Spinal cord (tissue), 10 donors: ENCODE data around the gene KRTAP5-11. TPM values are rescaled to one million over a fixed set of nuclear protein-coding genes. Genes with fewer than 3 reads are reported as not detected.

ENCODE experiments used
- DNase-seq, 6 donors: peaks; one replicate each; pipeline versions ENCODE4 v3.0.0 to v3.0.0-alpha.2; 2013 to 2015; ENCODE audit warnings: low spot score in 6 of 6, low read depth in 4 of 6
- H3K27ac ChIP-seq: one replicate; pipeline ENCODE4 v1.5.1; 2013; ENCODE audit warnings: low read depth, low read length, control low read depth
- H3K27me3 ChIP-seq: one replicate; pipeline ENCODE4 v1.6.1; 2013; ENCODE audit warnings: low read length; ENCODE audit not compliant: control insufficient read depth, insufficient read depth
- H3K36me3 ChIP-seq: one replicate; pipeline ENCODE4 v1.6.1; 2013; ENCODE audit warnings: low read length; ENCODE audit not compliant: control insufficient read depth, insufficient read depth
- H3K4me1 ChIP-seq: one replicate; pipeline ENCODE4 v1.6.1; 2013; ENCODE audit warnings: low read length; ENCODE audit not compliant: control insufficient read depth, insufficient read depth
- H3K4me3 ChIP-seq: one replicate; pipeline ENCODE4 v1.5.1; 2013; ENCODE audit warnings: low read depth, low read length, control low read depth
- H3K9me3 ChIP-seq: one replicate; pipeline ENCODE4 v1.6.1; 2013; ENCODE audit warnings: low read length; ENCODE audit not compliant: control insufficient read depth, insufficient read depth
- WGBS: methylation state at CpG from one replicate; pipeline ENCODE4 v1.1.5; 2013; ENCODE audit warnings: missing lambda C conversion rate; ENCODE audit not compliant: insufficient coverage; 5-methylcytosine and 5-hydroxymethylcytosine counted together
- polyA plus RNA-seq, 2 donors: library from polyadenylated mRNA; unstranded; fragments of 120-200 nt; gene quantifications; one replicate each; pipeline ENCODE4 v1.2.1, GENCODE V29; 2013; ENCODE audit not compliant: insufficient read length in 2 of 2
- total RNA-seq, 2 donors: library from RNA; depleted of rRNA in 1 of 2; stranded (reverse); fragments of 120-200 nt in 1 of 2; fragments of >200 nt in 1 of 2; gene quantifications; one replicate each; pipeline versions ENCODE4 v1.2.3 to v1.2.4, GENCODE V29; 2013 to 2014
- donor health status: healthy.

The KRTAP5-11 gene
- total and polyA plus RNA-seq, 4 donors = 0.43 to 1.0 TPM; not detected in 2

DNA sequence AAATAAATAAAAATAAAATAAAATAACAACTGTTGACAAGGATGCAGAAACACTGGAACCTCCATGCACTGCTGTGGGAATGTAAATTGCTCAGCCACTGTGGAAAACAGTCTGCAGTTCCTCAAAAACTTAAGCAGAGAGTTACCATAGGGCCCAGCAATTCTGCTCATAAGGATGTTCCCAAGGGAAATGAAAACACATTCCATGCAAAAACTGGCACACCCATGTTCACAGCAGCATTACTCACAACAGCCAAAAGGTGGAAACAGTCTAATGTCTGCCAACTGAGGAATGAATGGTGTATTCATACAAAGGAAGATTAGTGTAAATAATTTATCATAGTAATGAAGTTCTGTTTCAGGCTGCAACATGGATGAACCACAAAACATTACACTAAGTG, 20.6 kb downstream of the KRTAP5-11 start:
- Histone ChIP-seq H3K4me1 (peaks cover 10% of the 10 kb centered on the region), H3K27me3 (no peaks in the 10 kb centered on the region), H3K4me3 (no peak overlapping the region), H3K9me3 (no peaks in the 10 kb centered on the region), H3K27ac (no peak overlapping the region), H3K36me3 (no peaks in the 10 kb centered on the region)
- DNase-seq = no peak

DNA sequence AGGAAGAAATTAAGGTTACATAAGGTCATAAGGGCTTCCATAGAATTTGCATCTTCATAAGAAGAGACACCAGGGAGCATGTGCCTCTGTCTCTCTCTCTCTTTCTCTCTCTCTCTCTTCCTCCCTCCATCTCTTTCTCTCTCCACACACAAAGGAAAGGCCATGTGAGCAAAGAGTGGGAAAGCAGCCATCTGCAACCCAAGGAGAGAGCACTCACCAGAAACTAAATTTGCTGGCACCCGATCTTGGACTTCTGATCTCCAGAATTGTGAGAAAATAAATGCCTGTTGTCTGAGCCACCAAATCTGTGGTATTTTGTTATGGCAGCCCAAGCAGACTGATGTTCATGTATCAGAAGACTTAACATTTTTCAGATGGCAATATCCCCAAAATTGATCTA, 23.7 kb downstream of the KRTAP5-11 start:
- Histone ChIP-seq H3K4me1 (no peaks in the 10 kb centered on the region), H3K4me3 (no peak overlapping the region), H3K9me3 (no peaks in the 10 kb centered on the region), H3K27ac (no peak overlapping the region), H3K36me3 (no peaks in the 10 kb centered on the region), H3K27me3 (no peaks in the 10 kb centered on the region)
- DNase-seq = peak in 1 of 6 donors; percentile 27
- WGBS = 100% methylated on average over 1 of the region's 1 CpG

GRCh38 chr11:71557257-71557656, 25.4 kb downstream of the KRTAP5-11 start:
- H3K9me3 ChIP-seq = no peaks in the 10 kb centered on the region
- no peak for DNase-seq
- no peak overlapping the region for H3K4me3 ChIP-seq
- H3K27ac ChIP-seq = no peak overlapping the region
- no peaks in the 10 kb centered on the region for H3K27me3 ChIP-seq
- H3K4me1 ChIP-seq = no peaks in the 10 kb centered on the region
- H3K36me3 ChIP-seq = no peaks in the 10 kb centered on the region

DNA sequence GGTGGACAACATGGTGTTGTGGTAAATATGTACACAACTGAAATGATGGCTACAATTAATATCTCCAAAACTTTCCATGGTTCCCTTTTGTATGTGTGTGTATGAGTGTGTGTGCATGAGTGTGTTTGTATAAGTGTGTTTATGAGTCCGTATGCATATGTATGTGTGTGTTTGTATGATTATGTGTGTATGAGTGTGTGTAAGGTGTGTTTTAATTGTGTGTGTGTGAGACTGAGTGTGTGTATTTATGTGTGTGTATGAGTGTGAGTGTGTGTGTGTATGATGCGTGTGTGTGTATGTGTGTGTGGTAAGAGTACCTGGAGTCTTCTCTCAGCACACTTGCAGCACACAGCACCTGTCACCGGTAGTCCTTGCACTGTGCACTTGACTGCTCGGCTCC, 26.7 kb downstream of the KRTAP5-11 start:
- Histone ChIP-seq H3K27ac (no peak overlapping the region), H3K9me3 (no peaks in the 10 kb centered on the region), H3K27me3 (no peaks in the 10 kb centered on the region), H3K4me3 (no peak overlapping the region), H3K36me3 (no peaks in the 10 kb centered on the region), H3K4me1 (no peaks in the 10 kb centered on the region)
- DNase-seq = no peak
- 100% methylated on average over 1 of the region's 4 CpGs for WGBS

DNA sequence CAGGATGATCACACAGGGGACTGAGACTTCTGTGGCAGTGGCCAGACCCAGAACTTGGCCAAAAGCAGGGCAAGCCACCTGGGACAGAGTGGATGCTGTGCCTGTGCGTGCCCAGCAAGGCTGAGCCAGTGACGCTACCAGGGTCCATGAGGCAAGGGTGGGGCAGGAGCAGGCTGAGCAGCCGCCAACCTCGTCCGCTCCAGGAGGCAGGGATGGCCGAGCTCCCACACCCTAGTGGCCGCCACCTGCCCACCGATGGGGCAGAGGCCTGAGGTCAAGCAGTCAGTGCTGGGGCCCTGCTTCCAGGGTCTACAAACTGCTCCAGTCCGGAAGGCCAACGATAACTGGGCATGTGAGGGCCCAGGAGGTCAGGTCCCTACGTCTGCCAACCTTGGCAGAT, 27.2 kb downstream of the KRTAP5-11 start:
- Histone ChIP-seq H3K4me3 (no peak overlapping the region), H3K27ac (no peak overlapping the region), H3K4me1 (no peaks in the 10 kb centered on the region), H3K27me3 (no peaks in the 10 kb centered on the region), H3K36me3 (no peaks in the 10 kb centered on the region), H3K9me3 (no peaks in the 10 kb centered on the region)
- 96% methylated on average over 11 of the region's 11 CpGs for WGBS
- DNase-seq = no peak

- H3K4me1 ChIP-seq = no peaks in the 10 kb centered on the region
- no peak overlapping the region for H3K4me3 ChIP-seq
- no peak overlapping the region for H3K27ac ChIP-seq
- H3K36me3 ChIP-seq = no peaks in the 10 kb centered on the region
- WGBS = 96% methylated on average over 6 of the region's 6 CpGs
- no peaks in the 10 kb centered on the region for H3K27me3 ChIP-seq
- DNase-seq = no peak
- no peaks in the 10 kb centered on the region for H3K9me3 ChIP-seq
Observed at GRCh38 chr11:71554996-71555395, 27.7 kb downstream of the KRTAP5-11 start.

GRCh38 chr11:71551711-71552110, 31.0 kb downstream of the KRTAP5-11 start:
- H3K27ac ChIP-seq = no peak overlapping the region
- H3K36me3 ChIP-seq = no peaks in the 10 kb centered on the region
- H3K4me3 ChIP-seq = no peak overlapping the region
- no peaks in the 10 kb centered on the region for H3K9me3 ChIP-seq
- no peak for DNase-seq
- peaks cover 7% of the 10 kb centered on the region for H3K4me1 ChIP-seq
- no peaks in the 10 kb centered on the region for H3K27me3 ChIP-seq
- WGBS = no CpG with 5 or more reads among the region's 1 CpG

GRCh38 chr11:71548716-71549151, 33.9 kb downstream of the KRTAP5-11 start:
- no peak overlapping the region for H3K4me3 ChIP-seq
- H3K9me3 ChIP-seq = peaks cover 2% of the 10 kb centered on the region
- DNase-seq = no peak
- no peak overlapping the region for H3K27ac ChIP-seq
- H3K4me1 ChIP-seq = peaks cover 7% of the 10 kb centered on the region
- no peaks in the 10 kb centered on the region for H3K27me3 ChIP-seq
- 59% methylated on average over 5 of the region's 5 CpGs for WGBS
- no peaks in the 10 kb centered on the region for H3K36me3 ChIP-seq

GRCh38 chr11:71548120-71548519, 34.6 kb downstream of the KRTAP5-11 start, which contains the start of gene KRTAP5-9:
TSS of gene KRTAP5-9 (plus strand) at chr11:71548420. CDS start at chr11:71548658, 238 bp downstream.
- Histone ChIP-seq H3K36me3 (no peaks in the 10 kb centered on the region), H3K9me3 (peaks cover 2% of the 10 kb centered on the region), H3K4me1 (peaks cover 7% of the 10 kb centered on the region), H3K27me3 (no peaks in the 10 kb centered on the region), H3K27ac (no peak within 1 kb of the TSS), H3K4me3 (no peak within 1 kb of the TSS)
- no peak for DNase-seq
- WGBS = 82% methylated on average over 2 of the region's 5 CpGs

DNA sequence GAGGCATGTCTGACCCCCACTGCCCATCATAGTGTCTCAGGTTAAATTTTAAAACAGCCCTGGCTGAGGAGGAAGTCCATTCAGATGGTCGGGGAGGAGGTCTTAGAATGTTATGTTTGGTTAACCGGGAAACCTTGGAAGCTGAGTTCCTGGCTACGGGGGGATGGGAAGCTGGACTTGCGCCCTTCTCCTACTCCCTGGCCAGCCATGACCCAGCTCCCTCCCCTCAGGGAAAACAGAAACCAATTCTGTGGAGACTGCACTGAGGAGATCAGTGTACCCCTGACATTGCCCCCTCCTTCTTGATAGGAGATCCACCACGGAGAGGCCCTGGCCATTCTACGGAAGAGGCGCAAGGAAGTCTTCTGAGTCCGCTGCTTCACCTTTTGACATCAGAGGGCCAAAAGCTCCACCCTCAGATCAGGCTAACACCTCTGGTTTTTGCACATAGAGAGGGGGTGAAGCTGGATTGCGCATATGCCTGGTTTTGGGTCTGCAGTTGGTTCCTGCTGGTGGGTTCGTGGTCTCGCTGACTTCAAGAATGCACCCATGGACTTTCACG, 37.2 kb downstream of the KRTAP5-11 start:
- WGBS = 93% methylated on average over 10 of the region's 12 CpGs
- DNase-seq = no peak
- H3K27me3 ChIP-seq = no peaks in the 10 kb centered on the region

More for the DNA sequence above, 37.2 kb downstream of the KRTAP5-11 start:
- Histone ChIP-seq H3K27ac (no peak overlapping the region), H3K9me3 (peaks cover 2% of the 10 kb centered on the region), H3K4me3 (no peak overlapping the region), H3K36me3 (no peaks in the 10 kb centered on the region), H3K4me1 (peaks cover 7% of the 10 kb centered on the region)
